ENCODE data around the gene CECR2.

GRCh38 chr22:17407643-17408042 is 38.4 kb downstream of the CECR2 start:
- TF ChIP-seq CTCF (IDR thresholded peaks at IDR 0.05) = no peak
- TF ChIP-seq EZH2 (IDR thresholded peaks at IDR 0.05) = no peak

Measured in neural progenitor cell (in vitro differentiated cells).